ENCODE data around the gene IL3.

DNA sequence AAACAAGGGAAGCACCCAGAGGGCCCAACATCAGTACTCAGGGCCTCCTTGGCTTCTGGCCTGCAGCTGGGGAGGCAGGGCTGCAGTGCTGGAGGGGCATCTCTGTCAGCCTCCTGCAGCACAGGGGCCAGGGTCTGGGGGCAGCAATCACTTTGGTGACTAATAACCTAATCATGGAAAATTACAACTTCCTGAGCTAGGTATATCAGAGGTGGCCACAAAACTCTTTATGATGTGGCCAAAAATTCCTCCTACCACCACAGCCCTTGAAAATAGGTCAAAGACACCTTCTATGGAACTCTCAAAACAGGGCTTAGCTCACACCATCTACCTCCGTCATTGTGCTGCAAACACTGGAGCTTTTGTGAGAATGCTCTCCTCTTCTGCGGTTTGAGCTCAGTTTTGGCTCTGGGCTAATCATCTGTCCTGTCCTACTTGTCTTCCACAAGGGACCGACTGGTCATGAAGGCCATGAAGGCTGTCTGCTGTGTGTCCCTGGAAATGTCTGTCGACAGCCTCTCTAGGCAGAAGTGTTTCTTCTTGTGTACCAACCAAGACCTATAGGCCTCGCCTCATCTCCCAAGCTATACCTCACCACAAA lies 41.7 kb downstream of the IL3 start:
- TF ChIP-seq CTCF (IDR thresholded peaks at IDR 0.05): no peak
- TF ChIP-seq, protein P1, sequence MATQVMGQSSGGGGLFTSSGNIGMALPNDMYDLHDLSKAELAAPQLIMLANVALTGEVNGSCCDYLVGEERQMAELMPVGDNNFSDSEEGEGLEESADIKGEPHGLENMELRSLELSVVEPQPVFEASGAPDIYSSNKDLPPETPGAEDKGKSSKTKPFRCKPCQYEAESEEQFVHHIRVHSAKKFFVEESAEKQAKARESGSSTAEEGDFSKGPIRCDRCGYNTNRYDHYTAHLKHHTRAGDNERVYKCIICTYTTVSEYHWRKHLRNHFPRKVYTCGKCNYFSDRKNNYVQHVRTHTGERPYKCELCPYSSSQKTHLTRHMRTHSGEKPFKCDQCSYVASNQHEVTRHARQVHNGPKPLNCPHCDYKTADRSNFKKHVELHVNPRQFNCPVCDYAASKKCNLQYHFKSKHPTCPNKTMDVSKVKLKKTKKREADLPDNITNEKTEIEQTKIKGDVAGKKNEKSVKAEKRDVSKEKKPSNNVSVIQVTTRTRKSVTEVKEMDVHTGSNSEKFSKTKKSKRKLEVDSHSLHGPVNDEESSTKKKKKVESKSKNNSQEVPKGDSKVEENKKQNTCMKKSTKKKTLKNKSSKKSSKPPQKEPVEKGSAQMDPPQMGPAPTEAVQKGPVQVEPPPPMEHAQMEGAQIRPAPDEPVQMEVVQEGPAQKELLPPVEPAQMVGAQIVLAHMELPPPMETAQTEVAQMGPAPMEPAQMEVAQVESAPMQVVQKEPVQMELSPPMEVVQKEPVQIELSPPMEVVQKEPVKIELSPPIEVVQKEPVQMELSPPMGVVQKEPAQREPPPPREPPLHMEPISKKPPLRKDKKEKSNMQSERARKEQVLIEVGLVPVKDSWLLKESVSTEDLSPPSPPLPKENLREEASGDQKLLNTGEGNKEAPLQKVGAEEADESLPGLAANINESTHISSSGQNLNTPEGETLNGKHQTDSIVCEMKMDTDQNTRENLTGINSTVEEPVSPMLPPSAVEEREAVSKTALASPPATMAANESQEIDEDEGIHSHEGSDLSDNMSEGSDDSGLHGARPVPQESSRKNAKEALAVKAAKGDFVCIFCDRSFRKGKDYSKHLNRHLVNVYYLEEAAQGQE (IDR thresholded peaks at IDR 0.05; ENCODE audit: insufficient read depth in 1 of 2, low read depth in 2 of 2, low read length in 1 of 2): no peak

Measured in Panc1 (cell line).